T-helper 2 cell treated with Interferon-gamma antibody and Interleukin-4, amounts not matched to agents 5 μg/mL and 100 μg/mL, for 36 hours (primary cell): ENCODE results near the gene LRP6.
"Not testable (repeated sequence)": the region's sequence is repeated elsewhere in the genome, so short reads cannot be mapped to it uniquely, and the experiment has no call there.

Experiments used
- DNase-seq: peaks from one replicate; pipeline ENCODE4 v3.0.0; 2021; ENCODE audit warnings: low spot score
- H3K27ac Mint-ChIP-seq: one replicate; pipeline ENCODE4 v1.8.0; 2021; ENCODE audit warnings: mild to moderate bottlenecking, mixed read lengths
- H3K27me3 Mint-ChIP-seq: one replicate; pipeline ENCODE4 v1.8.0; 2021; ENCODE audit warnings: low read depth, mixed read lengths
- H3K36me3 Mint-ChIP-seq: one replicate; pipeline ENCODE4 v1.8.0; 2021; ENCODE audit warnings: low read depth, mixed read lengths
- H3K4me1 Mint-ChIP-seq: one replicate; pipeline ENCODE4 v1.8.0; 2021; ENCODE audit warnings: low read depth, mixed read lengths
- H3K4me3 Mint-ChIP-seq: one replicate; pipeline ENCODE4 v1.8.0; 2022; ENCODE audit warnings: mild to moderate bottlenecking, moderate library complexity, mixed read lengths
- H3K9me3 Mint-ChIP-seq: one replicate; pipeline ENCODE4 v1.8.0; 2021; ENCODE audit warnings: mixed read lengths

Gene LRP6

DNA sequence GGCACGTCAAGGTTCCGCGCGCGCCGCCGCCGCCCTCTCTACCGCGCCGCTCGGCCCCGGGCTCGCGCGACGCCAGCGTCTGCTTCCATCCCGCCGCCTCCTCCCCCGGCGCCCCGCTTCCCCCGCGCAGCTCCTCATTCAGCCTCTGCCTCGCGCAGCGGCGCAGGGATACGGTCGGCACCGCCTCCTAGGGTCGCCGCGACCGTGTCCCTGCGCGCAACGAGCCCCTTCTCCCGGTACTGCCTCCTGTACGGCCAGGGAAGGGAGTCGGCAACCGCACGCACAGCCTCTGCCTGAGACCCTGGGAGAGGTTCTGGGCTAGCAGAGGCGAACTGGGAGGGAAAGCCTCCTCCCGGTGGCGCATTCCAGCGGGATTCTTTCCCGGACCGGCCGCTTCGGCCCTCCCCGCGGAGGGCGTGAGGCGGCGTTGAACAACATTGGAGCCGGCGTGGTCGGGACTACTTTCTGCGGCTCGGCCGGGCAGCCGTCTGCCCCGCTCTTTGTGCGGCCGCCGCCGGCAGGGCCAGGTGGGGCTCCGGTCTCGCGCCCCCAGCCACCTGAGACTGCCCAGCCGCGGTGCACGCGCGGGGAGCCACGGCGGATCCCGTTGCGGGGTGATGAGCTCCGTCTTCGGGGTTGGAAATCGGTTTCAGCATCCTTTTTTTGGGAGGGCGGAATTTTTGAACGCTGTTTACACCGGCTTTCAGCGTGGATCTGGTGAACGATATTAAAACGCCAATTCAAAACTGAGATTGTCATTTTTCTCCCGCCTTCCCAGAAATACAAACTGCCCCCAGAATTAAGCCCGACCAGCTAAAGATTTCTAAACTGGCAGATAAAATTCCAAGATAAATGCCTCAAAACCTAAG is at the start of gene LRP6:
Gene LRP6, minus strand, starts transcription at position 172 of the 869 bp plus-strand sequence. CDS start 309 bp downstream, outside the sequence.
- H3K4me3 Mint-ChIP-seq, result peak within 1 kb of the TSS; percentile 79
- no peak within 1 kb of the TSS for H3K27ac Mint-ChIP-seq
- DNase-seq, result peak; percentile 58
- H3K27me3 Mint-ChIP-seq, result peaks cover 54% of the 10 kb centered on the region
- H3K4me1 Mint-ChIP-seq, result peaks cover 6% of the 10 kb centered on the region
- H3K36me3 Mint-ChIP-seq, result no peaks in the 10 kb centered on the region
- no peaks in the 10 kb centered on the region for H3K9me3 Mint-ChIP-seq

DNA sequence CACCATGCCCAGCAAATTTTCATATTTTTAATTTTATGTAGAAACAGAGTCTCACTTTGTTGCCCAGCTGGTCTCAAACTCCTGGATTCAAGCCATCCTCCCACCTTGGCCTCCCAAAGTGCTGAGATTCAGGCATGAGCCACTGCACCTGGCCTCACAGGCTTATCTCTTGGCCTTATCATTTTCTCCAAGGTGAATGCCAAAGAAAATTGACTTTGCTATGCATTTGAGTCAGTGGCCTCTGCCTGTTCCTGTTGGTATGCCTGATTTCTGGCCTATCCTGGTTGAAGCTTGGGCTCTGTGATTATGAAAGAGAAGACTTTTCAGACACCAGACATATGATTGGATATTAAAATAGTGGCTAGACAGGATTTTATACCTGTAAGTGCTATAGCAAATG is 49.0 kb upstream of the LRP6 start:
- Mint-ChIP-seq H3K4me3 (no peak overlapping the region), H3K9me3 (no peaks in the 10 kb centered on the region), H3K27me3 (peaks cover 4% of the 10 kb centered on the region), H3K27ac (no peak overlapping the region), H3K4me1 (no peaks in the 10 kb centered on the region), H3K36me3 (no peaks in the 10 kb centered on the region)
- DNase-seq, result no peak

DNA sequence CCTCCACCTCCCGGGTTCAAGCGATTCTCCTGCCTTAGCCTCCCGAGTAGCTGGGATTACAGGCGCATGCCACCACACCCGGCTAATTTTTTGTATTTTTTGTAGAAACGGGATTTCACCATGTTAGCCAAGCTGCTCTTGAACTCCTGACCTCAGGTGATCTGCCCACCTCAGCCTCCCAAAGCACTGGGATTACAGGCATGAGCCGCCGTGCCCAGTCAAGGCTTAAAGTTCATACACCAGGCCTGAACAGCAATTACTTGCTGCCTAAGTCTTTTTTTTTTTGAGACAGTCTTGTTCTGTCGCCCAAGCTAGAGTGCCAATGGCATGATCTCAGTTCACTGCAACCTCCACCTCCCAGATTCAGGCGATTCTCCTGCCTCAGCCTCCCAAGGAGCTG is 43.9 kb upstream of the LRP6 start:
- H3K4me1 Mint-ChIP-seq, H3K27me3 Mint-ChIP-seq: not testable (repeated sequence)

DNA sequence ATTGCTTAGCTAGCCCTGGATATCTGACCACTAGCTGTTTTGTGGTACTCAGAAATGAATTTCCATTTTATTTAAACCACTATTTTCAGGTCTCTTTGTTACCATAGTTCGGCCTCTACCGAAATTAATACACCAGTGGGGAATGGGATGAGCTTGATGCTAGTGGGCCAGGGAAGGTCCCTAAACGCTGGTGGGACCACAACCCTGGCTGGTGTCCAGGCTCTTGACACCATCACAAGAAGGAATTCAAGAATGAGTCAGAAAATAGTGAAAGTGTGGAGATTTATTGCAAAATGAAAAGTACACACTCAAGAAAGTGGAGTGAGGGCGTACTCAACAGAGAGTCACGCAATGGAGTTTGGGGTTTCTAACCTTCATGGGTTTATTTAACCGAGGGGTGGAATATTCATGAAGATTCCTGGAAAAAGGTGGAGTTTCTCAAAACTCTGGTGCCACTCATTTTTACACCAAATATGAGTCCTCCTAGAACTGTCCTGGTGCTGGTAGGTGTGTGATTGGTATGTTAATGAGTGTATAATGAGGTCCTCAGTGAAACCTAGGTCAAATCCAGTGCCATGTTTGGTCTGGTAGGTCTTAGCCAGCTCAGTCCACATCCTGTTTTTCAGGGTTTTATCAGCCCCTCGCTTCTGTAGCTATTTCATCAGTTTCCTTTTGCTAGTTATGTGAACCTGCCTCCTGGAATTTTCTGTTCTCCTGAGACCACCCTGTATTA is 38.9 kb upstream of the LRP6 start:
- no peak for DNase-seq
- Mint-ChIP-seq H3K27ac (no peak overlapping the region), H3K4me1 (no peaks in the 10 kb centered on the region), H3K4me3 (no peak overlapping the region), H3K36me3 (no peaks in the 10 kb centered on the region), H3K27me3 (peaks cover 13% of the 10 kb centered on the region), H3K9me3 (no peaks in the 10 kb centered on the region)

More for the DNA sequence above, 43.9 kb upstream of the LRP6 start:
- H3K4me3 Mint-ChIP-seq, H3K9me3 Mint-ChIP-seq, H3K27ac Mint-ChIP-seq, DNase-seq, H3K36me3 Mint-ChIP-seq: not testable (repeated sequence)

DNA sequence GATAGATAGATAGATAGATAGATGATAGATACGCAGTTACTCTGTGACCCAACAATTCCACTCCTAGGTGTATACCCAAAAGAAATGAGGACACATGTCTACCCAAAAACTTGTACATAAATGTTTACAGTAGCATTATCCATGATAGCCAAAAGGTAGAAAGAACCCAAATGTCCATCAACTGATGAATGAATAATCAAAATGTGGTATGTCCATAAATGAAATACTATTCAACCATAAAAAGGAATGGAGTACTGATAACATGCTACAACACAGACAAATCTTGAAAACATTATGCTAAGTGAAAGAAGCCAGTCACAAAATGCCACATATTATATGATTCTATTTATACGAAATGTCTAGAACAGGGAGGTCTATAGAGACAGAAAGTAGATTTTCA is 36.1 kb upstream of the LRP6 start:
- Mint-ChIP-seq H3K27ac (no peak overlapping the region), H3K9me3 (no peaks in the 10 kb centered on the region), H3K27me3 (peaks cover 13% of the 10 kb centered on the region), H3K4me3 (no peak overlapping the region), H3K36me3 (no peaks in the 10 kb centered on the region), H3K4me1 (no peaks in the 10 kb centered on the region)
- no peak for DNase-seq

DNA sequence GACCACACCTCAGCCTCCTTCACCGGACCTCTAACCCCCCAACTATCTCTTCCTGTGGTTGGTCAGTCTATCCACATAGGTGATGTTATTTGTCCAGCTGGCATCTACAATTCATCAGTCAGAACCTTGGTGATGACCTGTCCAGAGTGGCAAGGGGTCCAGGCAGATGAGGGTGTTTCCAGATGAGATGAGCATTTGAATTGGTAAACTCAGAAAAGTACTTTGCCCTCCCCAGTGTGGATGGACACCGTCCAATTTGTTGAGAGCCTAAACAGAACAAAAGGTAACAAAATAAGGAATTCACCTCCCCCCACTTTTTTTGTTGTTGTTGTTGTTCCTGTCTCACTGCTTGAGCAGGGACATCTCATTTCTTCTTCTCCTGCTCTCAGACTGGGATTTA is 34.3 kb upstream of the LRP6 start:
- Mint-ChIP-seq H3K36me3 (no peaks in the 10 kb centered on the region), H3K27ac (no peak overlapping the region), H3K27me3 (peaks cover 6% of the 10 kb centered on the region), H3K9me3 (no peaks in the 10 kb centered on the region), H3K4me3 (no peak overlapping the region), H3K4me1 (no peaks in the 10 kb centered on the region)
- no peak for DNase-seq

DNA sequence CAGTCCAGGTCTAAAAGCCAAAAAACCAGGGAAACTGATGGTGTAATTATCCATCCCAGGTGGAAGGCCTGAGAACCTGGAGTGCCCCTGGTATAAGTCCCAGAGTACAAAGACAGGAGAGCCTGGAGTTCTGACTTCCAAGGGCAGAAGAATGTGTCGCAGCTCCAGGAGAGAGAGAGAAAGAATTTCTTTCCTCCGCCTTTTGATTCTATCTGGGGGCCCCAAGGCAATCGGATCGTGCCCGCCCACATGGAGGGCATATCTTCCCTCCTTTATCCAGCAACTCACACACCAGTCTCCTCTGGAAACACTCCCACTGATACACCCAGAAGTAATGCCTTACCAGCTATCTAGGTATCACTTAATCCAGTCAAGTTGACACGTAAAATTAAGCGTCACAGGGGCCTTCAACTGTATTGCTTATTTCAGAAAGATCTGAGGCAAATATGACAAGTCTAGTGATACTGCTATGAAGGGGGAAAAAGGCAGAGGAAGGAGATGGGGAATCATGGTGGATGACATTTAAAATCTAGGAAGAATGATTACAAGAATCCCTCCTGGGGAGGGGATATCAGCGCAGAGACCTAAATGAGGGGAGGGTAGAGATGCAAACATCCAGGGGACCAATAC is 30.5 kb upstream of the LRP6 start:
- Mint-ChIP-seq H3K36me3 (no peaks in the 10 kb centered on the region), H3K27ac (no peak overlapping the region)
- no peak for DNase-seq

DNA sequence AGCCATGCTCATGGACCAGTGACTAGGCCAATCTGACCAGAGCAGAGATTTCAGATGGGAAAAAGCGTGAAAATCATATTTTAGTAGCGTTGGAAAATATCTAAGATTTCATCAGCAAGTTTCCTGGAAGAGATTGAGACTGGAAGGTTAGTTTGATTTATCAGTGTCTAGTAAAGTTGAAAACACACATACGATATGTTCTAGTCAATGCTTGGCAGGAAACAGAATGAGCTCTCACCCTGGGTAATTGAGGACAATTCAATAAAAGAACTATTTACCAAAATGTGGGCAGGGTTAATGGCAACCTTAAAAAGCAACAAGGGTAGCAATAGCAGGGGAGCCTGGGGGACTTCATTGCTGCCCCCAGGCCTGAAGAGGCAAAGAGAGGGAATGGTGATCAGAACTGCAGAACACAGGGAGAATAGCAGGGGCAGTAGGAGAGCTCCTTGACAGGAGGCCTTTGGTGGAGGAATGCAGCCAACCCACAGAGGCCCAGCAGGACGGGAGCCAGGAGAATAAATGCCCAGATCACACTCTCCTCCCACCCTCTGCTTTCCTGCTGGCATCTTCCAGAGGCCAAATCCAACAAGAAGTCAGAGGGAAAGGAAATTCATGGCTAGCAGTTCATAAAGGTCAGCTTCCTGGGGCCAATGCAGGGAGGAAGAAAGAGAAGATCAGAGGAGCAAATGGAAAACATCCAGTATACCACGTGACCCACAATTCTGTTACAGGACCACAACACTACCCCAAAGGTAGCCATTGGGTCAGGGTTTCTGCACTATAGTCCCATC is 27.6 kb upstream of the LRP6 start:
- DNase-seq, result no peak
- Mint-ChIP-seq H3K27me3 (peaks cover 3% of the 10 kb centered on the region), H3K9me3 (no peaks in the 10 kb centered on the region), H3K4me1 (no peaks in the 10 kb centered on the region), H3K27ac (no peak overlapping the region), H3K36me3 (no peaks in the 10 kb centered on the region), H3K4me3 (no peak overlapping the region)

More for the DNA sequence above, 30.5 kb upstream of the LRP6 start:
- no peak overlapping the region for H3K4me3 Mint-ChIP-seq
- H3K4me1 Mint-ChIP-seq, result no peaks in the 10 kb centered on the region
- H3K9me3 Mint-ChIP-seq, result no peaks in the 10 kb centered on the region
- H3K27me3 Mint-ChIP-seq, result no peaks in the 10 kb centered on the region

DNA sequence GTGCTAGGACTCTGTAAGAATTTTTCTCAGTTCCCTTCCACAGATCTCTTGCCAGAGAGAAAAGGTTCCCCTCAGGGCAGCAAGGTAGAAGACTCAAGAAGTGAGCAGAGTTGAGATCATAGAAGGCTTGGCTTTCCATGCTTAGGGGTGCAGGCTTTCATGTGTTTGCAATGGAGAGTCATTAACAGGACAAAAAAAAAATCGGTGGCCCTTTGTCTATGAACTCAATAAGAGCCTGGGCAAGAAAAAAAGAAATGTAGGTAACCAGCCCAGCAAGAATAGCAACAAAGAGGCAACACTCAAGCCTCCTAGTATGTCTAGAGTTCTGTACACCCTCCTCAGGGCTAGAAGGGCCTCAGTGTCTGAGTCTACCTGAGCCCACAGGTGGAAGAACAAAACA is 23.4 kb upstream of the LRP6 start:
- Mint-ChIP-seq H3K4me3 (no peak overlapping the region), H3K27me3 (peaks cover 3% of the 10 kb centered on the region), H3K27ac (no peak overlapping the region), H3K9me3 (no peaks in the 10 kb centered on the region), H3K4me1 (no peaks in the 10 kb centered on the region), H3K36me3 (no peaks in the 10 kb centered on the region)
- no peak for DNase-seq

DNA sequence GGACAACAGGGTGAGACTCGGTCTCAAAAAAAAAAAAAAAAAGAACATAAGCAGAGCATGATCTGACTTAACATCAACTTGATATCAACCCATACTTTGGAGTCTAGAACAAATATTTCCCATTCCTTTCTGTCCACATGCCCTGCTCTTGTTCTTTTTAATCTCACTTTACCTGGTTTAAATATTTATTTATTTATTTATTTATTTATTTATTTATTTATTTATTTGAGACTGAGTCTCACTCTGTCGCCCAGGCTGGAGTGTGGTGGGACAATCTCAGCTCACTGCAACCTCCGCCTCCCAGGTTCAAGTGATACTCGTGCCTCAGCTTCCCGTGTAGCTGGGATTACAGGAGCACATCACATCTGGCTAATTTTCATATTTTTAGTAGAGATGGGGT is 19.6 kb upstream of the LRP6 start:
- peaks cover 17% of the 10 kb centered on the region for H3K27me3 Mint-ChIP-seq
- no peak overlapping the region for H3K27ac Mint-ChIP-seq
- no peaks in the 10 kb centered on the region for H3K9me3 Mint-ChIP-seq
- no peak overlapping the region for H3K4me3 Mint-ChIP-seq
- H3K36me3 Mint-ChIP-seq, result no peaks in the 10 kb centered on the region
- H3K4me1 Mint-ChIP-seq, result no peaks in the 10 kb centered on the region
- no peak for DNase-seq

DNA sequence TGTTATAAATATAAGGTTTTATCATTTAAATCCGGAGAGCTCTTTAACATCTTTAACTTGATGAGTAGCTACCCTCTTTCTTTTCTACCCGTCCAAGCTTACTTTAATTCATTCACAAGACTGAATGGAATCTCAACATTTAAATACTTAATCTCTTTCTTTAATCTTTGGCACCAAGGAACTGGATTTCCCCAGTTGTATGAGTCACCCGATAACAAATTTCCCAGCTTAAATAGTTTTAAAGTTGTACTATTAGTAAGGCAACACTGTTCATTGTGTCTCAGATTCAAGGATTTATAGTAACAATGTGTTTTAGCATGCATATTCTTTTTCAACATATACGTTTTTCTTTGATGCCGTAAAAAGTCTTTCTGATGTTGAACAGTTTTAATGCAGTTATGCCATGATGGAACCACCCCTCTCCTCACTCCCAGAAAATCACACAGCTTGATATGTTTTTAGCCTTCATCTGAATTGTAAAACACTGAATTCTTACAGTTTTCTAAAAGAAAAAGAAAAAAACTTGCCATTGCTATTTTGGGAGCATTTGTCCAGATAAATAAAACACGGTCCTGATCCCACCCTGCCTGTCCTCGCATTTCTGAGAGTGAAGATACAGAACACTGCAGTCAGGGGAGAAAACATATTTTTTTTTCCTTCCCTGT is 16.0 kb upstream of the LRP6 start:
- no peak for DNase-seq
- H3K4me3 Mint-ChIP-seq, result no peak overlapping the region
- peaks cover 22% of the 10 kb centered on the region for H3K27me3 Mint-ChIP-seq
- H3K4me1 Mint-ChIP-seq, result no peaks in the 10 kb centered on the region
- H3K9me3 Mint-ChIP-seq, result no peaks in the 10 kb centered on the region
- no peaks in the 10 kb centered on the region for H3K36me3 Mint-ChIP-seq
- no peak overlapping the region for H3K27ac Mint-ChIP-seq

DNA sequence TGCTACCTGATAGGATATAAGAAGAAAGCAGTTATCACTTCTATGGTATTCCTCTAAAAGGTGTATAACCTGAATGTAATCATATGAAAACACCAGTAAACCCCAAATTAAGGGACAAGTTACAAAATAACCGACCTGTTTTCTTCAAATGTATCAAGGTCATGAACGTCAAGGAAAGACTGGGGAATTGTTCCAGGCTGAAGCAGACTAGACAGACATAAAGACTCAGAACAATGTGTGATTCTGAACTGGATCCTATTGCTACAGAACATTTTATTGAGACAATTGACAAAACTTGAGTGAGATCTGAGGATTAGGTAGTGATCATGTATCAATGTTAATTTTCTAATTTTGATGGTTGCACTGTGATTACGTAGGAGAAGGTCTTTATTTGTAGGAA is 15.4 kb upstream of the LRP6 start:
- Mint-ChIP-seq H3K36me3 (no peaks in the 10 kb centered on the region), H3K9me3 (no peaks in the 10 kb centered on the region), H3K4me3 (no peak overlapping the region), H3K27ac (no peak overlapping the region), H3K4me1 (no peaks in the 10 kb centered on the region), H3K27me3 (peaks cover 23% of the 10 kb centered on the region)
- no peak for DNase-seq

DNA sequence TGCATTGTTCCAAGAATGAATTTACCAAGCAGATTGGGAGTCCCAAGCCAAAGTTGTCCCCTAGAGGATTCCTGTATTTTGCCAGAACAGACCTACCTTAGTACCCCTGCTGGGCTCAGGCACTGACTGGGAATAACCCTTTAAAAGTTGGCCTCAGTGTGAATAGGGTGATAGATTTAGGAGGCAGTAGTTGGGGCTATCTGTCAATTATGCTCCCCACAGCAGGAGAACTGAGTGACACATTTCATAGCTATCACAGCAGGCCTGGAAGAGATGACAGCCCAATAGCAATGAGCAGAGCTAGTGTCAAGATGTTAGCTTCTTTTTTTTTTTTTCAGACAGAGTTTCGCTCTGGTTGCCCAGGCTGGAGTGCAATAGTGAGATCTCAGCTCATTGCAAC is 14.3 kb upstream of the LRP6 start:
- Mint-ChIP-seq H3K27ac (no peak overlapping the region), H3K36me3 (no peaks in the 10 kb centered on the region), H3K4me3 (no peak overlapping the region), H3K27me3 (peaks cover 26% of the 10 kb centered on the region), H3K4me1 (no peaks in the 10 kb centered on the region), H3K9me3 (no peaks in the 10 kb centered on the region)
- no peak for DNase-seq
